Hematopoietic multipotent progenitor cell treated with erythropoietin and hydrocortisone succinate and interleukin-3 and kit ligand, for 17 days (in vitro differentiated cells): ENCODE results near the gene ARHGAP29.

Experiments used
- DNase-seq: peaks from one replicate; pipeline ENCODE4 v3.0.0-alpha.2; 2015; ENCODE audit warnings: low spot score

Gene ARHGAP29

GRCh38 chr1:94234615-94235014 is 2.8 kb downstream of the ARHGAP29 start:
- DNase-seq, result no peak

- DNase-seq, result no peak
Observed at GRCh38 chr1:94231746-94232145, 5.6 kb downstream of the ARHGAP29 start.

GRCh38 chr1:94230920-94231319 is 6.5 kb downstream of the ARHGAP29 start:
- DNase-seq, result no peak

GRCh38 chr1:94228640-94229375 is 8.6 kb downstream of the ARHGAP29 start:
- no peak for DNase-seq

GRCh38 chr1:94227624-94228023 is 9.8 kb downstream of the ARHGAP29 start:
- DNase-seq, result no peak

GRCh38 chr1:94225845-94226244 is 11.5 kb downstream of the ARHGAP29 start:
- no peak for DNase-seq

- DNase-seq, result no peak
Observed at GRCh38 chr1:94218332-94218731, 19.1 kb downstream of the ARHGAP29 start.

GRCh38 chr1:94215955-94216354 is 21.4 kb downstream of the ARHGAP29 start:
- DNase-seq, result no peak

GRCh38 chr1:94209982-94210381 is 27.4 kb downstream of the ARHGAP29 start:
- DNase-seq, result no peak

- DNase-seq, result no peak
Observed at GRCh38 chr1:94209425-94209824, 28.0 kb downstream of the ARHGAP29 start.

GRCh38 chr1:94207695-94208094 is 29.7 kb downstream of the ARHGAP29 start:
- DNase-seq, result no peak

GRCh38 chr1:94205639-94206038 is 31.7 kb downstream of the ARHGAP29 start:
- no peak for DNase-seq

- no peak for DNase-seq
Observed at GRCh38 chr1:94202241-94202640, 35.1 kb downstream of the ARHGAP29 start.

GRCh38 chr1:94199398-94199797 is 38.0 kb downstream of the ARHGAP29 start:
- no peak for DNase-seq

GRCh38 chr1:94194079-94194865 is 43.1 kb downstream of the ARHGAP29 start:
- DNase-seq, result no peak

- DNase-seq, result no peak
Observed at GRCh38 chr1:94193128-94193527, 44.3 kb downstream of the ARHGAP29 start.

- no peak for DNase-seq
Observed at GRCh38 chr1:94191216-94191615, 46.2 kb downstream of the ARHGAP29 start.

GRCh38 chr1:94186946-94187345 is 50.4 kb downstream of the ARHGAP29 start:
- no peak for DNase-seq

- no peak for DNase-seq
Observed at GRCh38 chr1:94183197-94183815, 54.1 kb downstream of the ARHGAP29 start.

- DNase-seq, result no peak
Observed at GRCh38 chr1:94182191-94182590, 55.2 kb downstream of the ARHGAP29 start.

GRCh38 chr1:94180650-94181049 is 56.7 kb downstream of the ARHGAP29 start:
- no peak for DNase-seq

- DNase-seq, result no peak
Observed at GRCh38 chr1:94178901-94179300, 58.5 kb downstream of the ARHGAP29 start.

GRCh38 chr1:94169126-94169525 is 68.3 kb downstream of the ARHGAP29 start:
- no peak for DNase-seq
